GM23338 (cell line): ENCODE data around the gene REEP1. TPM values are rescaled to one million over a fixed set of nuclear protein-coding genes. Genes with fewer than 3 reads are reported as not detected.

Experiments
- ATAC-seq: fragments of 200-7000 bp; cut with Tn5 transposase; 3 replicates; pipeline ENCODE4 v1.9.1; 2020
- DNase-seq: peaks from one replicate; pipeline ENCODE4 v3.0.0-alpha.2; 2015; ENCODE audit warnings: low spot score
- H2AFZ ChIP-seq: fragments of 200-600 bp; sonication (generic); 2 replicates; pipeline ENCODE4 v1.8.0; 2016; ENCODE audit warnings: antibody characterized with exemption, mild to moderate bottlenecking, moderate library complexity
- H3F3A ChIP-seq: fragments of 200-600 bp; sonication (generic); replicated peaks from 2 replicates; pipeline ENCODE4 v1.8.0; 2017; ENCODE audit warnings: antibody characterized with exemption, mixed run types, low read depth
- H3K27ac ChIP-seq: fragments of 200-600 bp; sonication (generic); 2 replicates; pipeline ENCODE4 v1.6.1; 2016; ENCODE audit warnings: low read depth
- H3K27me3 ChIP-seq: fragments of 200-600 bp; sonication (generic); 2 replicates; pipeline ENCODE4 v1.8.0; 2016; ENCODE audit warnings: mild to moderate bottlenecking, mixed run types, moderate library complexity; ENCODE audit not compliant: insufficient read depth
- H3K36me3 ChIP-seq: fragments of 200-600 bp; sonication (generic); 2 replicates; pipeline ENCODE4 v1.8.0; 2016; ENCODE audit warnings: mild to moderate bottlenecking; ENCODE audit not compliant: insufficient read depth
- H3K4me1 ChIP-seq: fragments of 200-600 bp; sonication (generic); 2 replicates; pipeline ENCODE4 v1.8.0; 2016; ENCODE audit warnings: mild to moderate bottlenecking, moderate library complexity; ENCODE audit not compliant: insufficient read depth
- H3K4me2 ChIP-seq: fragments of 200-600 bp; sonication (generic); 2 replicates; pipeline ENCODE4 v1.7.1; 2017; ENCODE audit warnings: mixed run types
- H3K4me3 ChIP-seq: fragments of 200-600 bp; sonication (generic); 2 replicates; pipeline ENCODE4 v1.6.1; 2016; ENCODE audit warnings: mixed run types
- H3K79me2 ChIP-seq: fragments of 200-600 bp; sonication (generic); replicated peaks from 2 replicates; pipeline ENCODE4 v1.8.0; 2017; ENCODE audit warnings: mild to moderate bottlenecking; ENCODE audit not compliant: insufficient read depth
- H3K9me2 ChIP-seq: fragments of 200-600 bp; sonication (generic); 2 replicates; pipeline ENCODE4 v1.8.0; 2017; ENCODE audit not compliant: insufficient read depth
- H4K20me1 ChIP-seq: fragments of 200-600 bp; sonication (generic); replicated peaks from 2 replicates; pipeline ENCODE4 v1.8.0; 2017; ENCODE audit warnings: mild to moderate bottlenecking; ENCODE audit not compliant: insufficient read depth
- H3K27ac Mint-ChIP-seq: 2 replicates; pipeline ENCODE4 v1.8.0; 2020; ENCODE audit warnings: inconsistent platforms, mild to moderate bottlenecking, moderate library complexity, mixed read lengths
- H3K27me3 Mint-ChIP-seq: 3 replicates; pipeline ENCODE4 v1.8.0; 2022; ENCODE audit warnings: low read depth, mild to moderate bottlenecking, moderate library complexity, mixed read lengths, inconsistent platforms; ENCODE audit not compliant: insufficient read depth, poor library complexity
- H3K36me3 Mint-ChIP-seq: 3 replicates; pipeline ENCODE4 v1.8.0; 2021; ENCODE audit warnings: low read depth, mild to moderate bottlenecking, inconsistent platforms, moderate library complexity, mixed read lengths
- H3K4me1 Mint-ChIP-seq: 3 replicates; pipeline ENCODE4 v1.8.0; 2020; ENCODE audit warnings: mild to moderate bottlenecking, inconsistent platforms, mixed read lengths
- H3K4me3 Mint-ChIP-seq: 3 replicates; pipeline ENCODE4 v1.8.0; 2021; ENCODE audit warnings: moderate library complexity, mild to moderate bottlenecking, inconsistent platforms, mixed read lengths
- H3K9me3 Mint-ChIP-seq: 3 replicates; pipeline ENCODE4 v1.8.0; 2020; ENCODE audit warnings: moderate library complexity, mild to moderate bottlenecking, inconsistent platforms, mixed read lengths
- CREB1 ChIP-seq: fragments of 250-450 bp; sonication (Bioruptor Pico); IDR thresholded peaks from 2 replicates; pipeline ENCODE4 v1.5.0; 2020; ENCODE audit warnings: low read depth, mild to moderate bottlenecking, moderate library complexity
- CTCF ChIP-seq, 2 experiments: fragments of 200-600 bp in 1 of 2; sonication (generic) in 1 of 2; conservative IDR thresholded peaks; 2 replicates each; pipeline versions ENCODE4 v1.5.1 to v1.6.1; 2016 to 2017; ENCODE audit warnings: antibody characterized with exemption in 2 of 2, low read depth in 2 of 2, mild to moderate bottlenecking in 2 of 2, moderate library complexity in 1 of 2
- NANOG ChIP-seq: IDR thresholded peaks from 2 replicates; pipeline ENCODE4 v1.6.1; 2016; ENCODE audit warnings: antibody characterized with exemption, borderline replicate concordance
- POLR2AphosphoS5 ChIP-seq: IDR thresholded peaks from 2 replicates; pipeline ENCODE4 v1.6.1; 2016; ENCODE audit warnings: antibody characterized with exemption, low read depth
- ZNF462 ChIP-seq: fragments of 250-450 bp; sonication (Bioruptor Pico); IDR thresholded peaks from 2 replicates; pipeline ENCODE4 v1.5.0; 2020; ENCODE audit warnings: mild to moderate bottlenecking, moderate library complexity
- polyA plus RNA-seq: library from polyadenylated mRNA; unstranded; fragments of >200 nt; fragmentation: Nextera tagmentation; extraction: Ambion mirVana; gene quantifications from 2 replicates; pipeline ENCODE4 v1.2.1, GENCODE V29; 2016
- total RNA-seq: library from RNA; depleted of rRNA; stranded (reverse); fragments of >200 nt; shearing (Covaris generic); gene quantifications from 2 replicates; pipeline ENCODE4 v1.2.3, GENCODE V29; 2014

Gene REEP1
- total and polyA plus RNA-seq, 2 experiments from 2014 or later = 1.6 to 1.8 TPM

DNA sequence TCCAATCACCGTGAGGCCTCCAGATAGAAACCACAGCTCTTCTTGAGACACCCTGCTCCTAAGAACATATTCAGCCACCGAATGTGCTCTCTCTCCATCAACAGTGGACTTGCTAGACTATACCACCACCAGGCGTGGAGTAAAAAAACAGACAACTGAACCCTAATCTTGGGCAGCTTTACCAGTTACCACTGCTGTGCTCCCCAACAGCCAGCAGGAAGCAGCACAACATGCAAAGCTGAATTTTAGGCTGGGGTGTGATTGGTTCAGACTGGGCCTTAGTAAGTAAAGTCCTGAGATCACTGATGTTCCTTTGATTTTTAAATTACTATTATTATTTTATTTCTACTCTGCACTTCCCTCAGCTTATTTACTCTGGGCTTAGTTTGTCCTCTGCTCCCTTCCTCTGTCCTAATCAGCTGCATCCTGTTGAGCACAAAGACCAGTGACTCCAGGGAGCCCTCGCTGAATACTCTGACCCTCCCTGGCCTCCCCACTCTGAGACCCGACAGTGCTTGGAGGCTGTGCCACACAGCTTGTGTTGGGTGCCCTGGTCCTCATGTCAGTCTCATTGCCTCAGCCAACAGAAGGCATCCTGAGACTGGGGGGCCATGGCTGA lies 116.3 kb downstream of the REEP1 start:
- Mint-ChIP-seq H3K4me3 (no peak overlapping the region), H3K4me1 (peaks cover 31% of the 10 kb centered on the region), H3K27ac (no peak overlapping the region), H3K9me3 (no peaks in the 10 kb centered on the region), H3K36me3 (no peaks in the 10 kb centered on the region), H3K27me3 (peaks cover 11% of the 10 kb centered on the region)
- H3K4me2 ChIP-seq = no peak overlapping the region
- no peak for TF ChIP-seq NANOG
- no peak for TF ChIP-seq ZNF462 (CRISPR knock-in tag)
- no peak for TF ChIP-seq POLR2AphosphoS5
- TF ChIP-seq CTCF (conservative IDR thresholded peaks at IDR 0.05; ENCODE audit: low read depth in 2 of 2) = peak; percentile 85
- no peak for TF ChIP-seq CREB1 (CRISPR knock-in tag)
- no peaks in the 10 kb centered on the region for H3K27me3 ChIP-seq
- H3K9me2 ChIP-seq = no peaks in the 10 kb centered on the region
- no peak overlapping the region for H2AFZ ChIP-seq
- peak; percentile 76 for ATAC-seq
- DNase-seq = peak; percentile 80
- H3F3A ChIP-seq = no peaks in the 10 kb centered on the region
- no peaks in the 10 kb centered on the region for H3K4me1 ChIP-seq
- no peaks in the 10 kb centered on the region for H3K79me2 ChIP-seq
- no peak overlapping the region for H3K4me3 ChIP-seq
- H4K20me1 ChIP-seq = no peaks in the 10 kb centered on the region
- H3K36me3 ChIP-seq = no peaks in the 10 kb centered on the region
- no peak overlapping the region for H3K27ac ChIP-seq
